ENCODE results near the gene THRA.
A peak's percentile ranks its signal among the peaks of the same experiment; 100 is the strongest.

Gene THRA

DNA sequence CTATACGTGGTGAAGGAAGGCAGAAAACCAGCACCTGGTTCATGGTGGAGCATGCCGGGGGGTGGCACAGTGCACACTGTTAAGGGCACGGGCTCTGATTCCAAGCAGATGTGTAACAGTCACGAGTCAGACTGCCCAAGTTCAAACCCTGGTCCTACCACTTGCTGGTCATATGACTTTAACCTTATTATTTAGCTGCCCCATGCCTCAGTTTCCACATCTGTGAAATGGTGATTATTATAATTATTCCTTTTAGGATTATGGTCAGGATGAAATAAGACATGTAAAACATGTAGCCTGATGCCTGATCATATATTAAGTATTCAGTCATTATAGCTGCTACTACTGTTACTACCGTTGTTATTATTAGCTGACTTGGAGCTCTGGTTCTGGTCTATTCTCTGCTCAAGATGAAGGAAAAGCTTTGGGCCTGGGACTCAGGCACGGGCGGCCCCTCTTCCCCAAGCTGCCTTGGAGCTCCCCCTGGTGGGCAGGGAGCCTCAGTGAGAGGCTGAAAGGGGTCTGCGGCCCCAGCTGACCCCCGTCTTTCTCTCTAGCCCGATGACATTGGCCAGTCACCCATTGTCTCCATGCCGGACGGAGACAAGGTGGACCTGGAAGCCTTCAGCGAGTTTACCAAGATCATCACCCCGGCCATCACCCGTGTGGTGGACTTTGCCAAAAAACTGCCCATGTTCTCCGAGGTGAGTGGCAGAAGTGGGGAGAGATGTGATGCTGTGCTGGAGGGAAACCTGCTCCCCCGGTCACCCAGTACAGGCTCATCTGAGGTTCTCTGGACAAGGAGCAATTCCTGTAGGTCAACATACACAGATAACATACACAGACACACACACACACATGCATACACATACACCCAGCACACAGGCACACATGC is 23.6 kb downstream of the THRA start:
- peak; percentile 6 to 9 for DNase-seq

DNA sequence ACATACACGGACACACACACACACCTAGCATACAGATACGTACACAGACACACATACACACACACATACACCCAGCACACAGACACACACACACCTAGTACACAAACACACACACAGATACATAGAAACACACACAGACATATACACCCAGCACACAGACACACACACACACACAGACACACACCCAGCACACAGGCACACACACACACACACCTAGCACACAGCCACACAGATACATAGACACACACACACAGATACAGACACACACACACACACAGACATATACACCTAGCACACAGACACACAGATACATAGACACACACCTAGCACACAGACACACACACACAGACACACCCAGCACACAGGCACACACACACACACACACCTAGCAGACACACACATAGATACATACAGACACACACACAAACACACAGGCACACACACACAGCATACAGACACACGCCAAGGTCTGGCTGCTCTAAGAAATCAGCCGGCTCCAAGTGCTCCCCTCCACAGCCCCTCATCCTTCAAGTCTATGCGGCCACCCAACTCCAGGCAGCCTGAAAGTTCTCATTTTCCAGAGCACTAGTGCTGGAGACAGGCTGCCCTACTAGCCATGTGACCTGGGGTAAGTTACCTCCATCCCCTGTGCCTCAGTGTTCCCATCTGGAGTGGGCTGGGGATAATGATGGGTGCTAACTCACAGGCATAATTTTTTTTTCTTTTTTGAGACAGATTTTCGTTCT is 24.5 kb downstream of the THRA start:
- no peak for DNase-seq

DNA sequence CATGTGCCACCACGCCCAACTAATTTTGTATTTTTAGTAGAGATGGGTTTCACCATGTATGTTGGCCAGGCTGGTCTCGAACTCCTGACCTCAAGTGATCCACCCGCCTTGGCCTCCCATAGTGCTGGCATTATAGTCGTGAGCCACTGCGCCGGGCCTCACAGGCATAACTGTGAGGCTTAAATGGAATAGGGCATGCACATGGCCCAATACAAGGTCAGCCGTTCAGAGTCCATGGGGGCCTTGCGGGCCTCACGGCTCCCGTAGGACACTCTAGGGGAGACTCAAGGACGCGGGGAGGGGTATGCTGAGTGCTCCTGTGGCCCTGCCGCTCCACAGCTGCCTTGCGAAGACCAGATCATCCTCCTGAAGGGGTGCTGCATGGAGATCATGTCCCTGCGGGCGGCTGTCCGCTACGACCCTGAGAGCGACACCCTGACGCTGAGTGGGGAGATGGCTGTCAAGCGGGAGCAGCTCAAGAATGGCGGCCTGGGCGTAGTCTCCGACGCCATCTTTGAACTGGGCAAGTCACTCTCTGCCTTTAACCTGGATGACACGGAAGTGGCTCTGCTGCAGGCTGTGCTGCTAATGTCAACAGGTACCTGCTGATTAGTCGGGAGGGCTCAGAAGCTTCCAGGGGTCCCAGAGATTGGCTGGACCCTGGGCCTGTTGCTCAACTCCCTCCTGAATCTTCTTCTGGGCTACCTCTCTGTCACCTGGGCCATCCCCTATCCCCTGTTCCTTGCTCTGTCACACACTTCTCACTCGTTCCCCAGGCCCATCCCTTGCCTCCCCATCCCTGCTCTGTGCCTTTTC is 25.3 kb downstream of the THRA start:
- DNase-seq, result no peak

DNA sequence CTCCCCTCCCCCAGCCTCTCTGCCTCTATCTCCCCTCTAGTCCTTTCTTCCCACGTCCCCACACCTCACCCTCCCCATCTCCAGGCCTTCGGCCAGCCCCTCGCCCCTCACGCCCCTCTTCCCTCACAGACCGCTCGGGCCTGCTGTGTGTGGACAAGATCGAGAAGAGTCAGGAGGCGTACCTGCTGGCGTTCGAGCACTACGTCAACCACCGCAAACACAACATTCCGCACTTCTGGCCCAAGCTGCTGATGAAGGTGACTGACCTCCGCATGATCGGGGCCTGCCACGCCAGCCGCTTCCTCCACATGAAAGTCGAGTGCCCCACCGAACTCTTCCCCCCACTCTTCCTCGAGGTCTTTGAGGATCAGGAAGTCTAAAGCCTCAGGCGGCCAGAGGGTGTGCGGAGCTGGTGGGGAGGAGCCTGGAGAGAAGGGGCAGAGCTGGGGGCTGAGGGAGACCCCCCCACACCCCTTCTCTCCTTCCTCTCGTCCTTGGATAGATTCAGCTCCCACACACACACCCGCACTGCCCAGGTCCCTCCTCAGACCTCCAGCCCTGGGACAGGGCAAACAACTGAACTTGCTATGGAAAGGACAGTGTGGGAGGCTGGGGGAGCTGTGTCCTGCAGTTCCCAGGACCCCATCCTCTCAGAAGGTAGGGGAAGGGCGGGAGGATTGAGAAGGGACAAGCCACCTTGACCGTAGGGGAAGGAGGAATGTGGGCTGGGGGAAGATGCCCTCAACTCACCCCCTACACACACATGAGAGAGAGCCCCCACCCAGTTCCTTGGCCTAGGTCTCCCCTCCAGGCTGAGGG is 26.5 kb downstream of the THRA start:
- DNase-seq, result no peak

DNA sequence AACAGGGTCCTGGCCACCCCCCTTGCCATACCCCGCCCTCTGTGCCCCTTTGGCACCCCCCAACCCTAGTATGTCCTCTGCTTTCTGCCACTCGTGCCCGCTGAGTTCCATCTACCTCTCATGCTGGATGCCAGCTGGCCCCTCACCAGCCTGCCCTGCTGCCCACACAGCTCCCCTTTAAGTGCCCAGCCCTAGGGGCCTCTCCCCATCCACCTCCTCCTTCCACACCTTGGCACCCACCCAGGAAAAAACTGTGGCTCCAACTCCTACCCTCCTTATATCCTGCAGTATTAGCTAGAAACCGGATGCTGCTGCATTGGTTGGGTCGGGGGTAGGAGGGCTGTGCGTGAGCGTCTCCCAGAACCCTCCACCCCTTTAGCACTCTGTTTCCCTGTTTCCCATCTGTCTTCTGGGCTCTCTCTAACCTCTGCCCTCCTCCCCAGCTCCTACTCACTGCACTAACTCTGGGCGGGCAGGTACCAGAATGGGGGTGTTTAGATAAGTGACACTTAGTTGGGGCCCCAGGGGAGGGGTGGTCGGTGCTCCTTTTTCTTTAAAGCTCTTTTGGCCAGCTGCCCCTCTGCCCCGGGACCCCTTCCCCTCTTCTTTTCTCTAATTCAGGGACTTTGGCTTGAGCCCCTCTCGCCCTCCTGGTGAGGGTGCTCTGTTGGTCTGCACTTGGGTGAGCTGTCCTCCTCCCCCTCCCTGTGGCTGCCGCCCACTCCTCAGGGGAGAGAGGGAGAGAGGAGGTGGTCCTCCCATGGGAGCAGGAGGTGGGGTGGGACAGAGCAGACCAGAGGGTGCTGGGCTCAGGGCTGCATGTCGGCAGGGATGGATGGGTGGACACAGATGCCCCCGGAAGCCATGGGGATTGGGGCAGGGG is 27.7 kb downstream of the THRA start:
- no peak for DNase-seq

DNA sequence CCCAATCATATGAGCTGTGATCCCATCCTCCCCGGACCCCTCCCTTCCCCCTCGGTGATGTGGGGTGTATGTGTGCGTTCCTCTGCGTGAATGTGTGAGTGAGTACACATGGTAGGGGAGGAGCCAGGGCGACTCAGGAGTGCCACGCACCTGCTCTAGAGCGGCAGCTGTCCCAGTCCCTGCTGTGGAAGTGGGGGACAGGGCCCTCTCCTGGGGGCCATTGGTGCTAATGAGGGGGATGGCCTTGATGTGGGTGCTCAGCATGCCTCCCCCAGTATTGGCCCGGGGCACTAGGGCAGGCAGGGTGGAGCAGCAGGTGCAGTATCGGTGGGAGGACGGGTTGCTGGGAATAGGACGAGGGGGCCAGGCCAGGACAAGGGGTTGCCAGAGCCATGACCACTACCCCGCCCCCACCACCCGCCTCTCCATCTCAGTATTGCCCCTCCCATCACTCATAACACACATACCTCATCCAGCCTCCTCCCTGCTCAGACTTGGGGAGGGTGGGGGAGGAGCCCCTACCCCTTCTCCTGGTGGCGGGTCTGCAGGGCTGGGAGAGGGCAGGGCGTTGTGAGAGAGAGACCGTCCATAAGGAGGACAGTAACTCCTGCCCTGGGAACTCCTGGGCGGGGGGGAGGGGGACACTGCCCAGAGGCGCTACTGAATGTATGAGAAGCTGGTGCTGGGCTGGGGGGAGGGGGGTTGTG is 29.1 kb downstream of the THRA start:
- no peak for DNase-seq

DNA sequence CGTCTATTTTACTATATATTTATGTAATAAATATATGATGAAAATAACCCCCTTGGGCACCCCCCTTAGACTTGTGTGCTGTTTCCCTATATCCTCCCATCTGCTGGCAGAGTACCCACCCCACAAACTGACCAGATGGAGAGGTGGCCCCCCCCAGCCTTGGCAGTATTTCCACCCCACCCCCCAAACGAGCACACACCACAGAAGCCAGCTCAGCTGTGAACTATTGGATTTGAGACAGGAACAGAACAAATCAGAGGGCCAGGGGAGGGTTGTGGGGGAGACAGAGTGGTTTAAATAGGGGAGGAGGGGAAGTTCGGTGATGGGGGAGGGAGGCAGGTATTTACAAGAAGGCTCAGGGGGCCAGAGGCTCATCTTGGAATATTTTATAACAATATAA is 29.8 kb downstream of the THRA start:
- no peak for DNase-seq

DNA sequence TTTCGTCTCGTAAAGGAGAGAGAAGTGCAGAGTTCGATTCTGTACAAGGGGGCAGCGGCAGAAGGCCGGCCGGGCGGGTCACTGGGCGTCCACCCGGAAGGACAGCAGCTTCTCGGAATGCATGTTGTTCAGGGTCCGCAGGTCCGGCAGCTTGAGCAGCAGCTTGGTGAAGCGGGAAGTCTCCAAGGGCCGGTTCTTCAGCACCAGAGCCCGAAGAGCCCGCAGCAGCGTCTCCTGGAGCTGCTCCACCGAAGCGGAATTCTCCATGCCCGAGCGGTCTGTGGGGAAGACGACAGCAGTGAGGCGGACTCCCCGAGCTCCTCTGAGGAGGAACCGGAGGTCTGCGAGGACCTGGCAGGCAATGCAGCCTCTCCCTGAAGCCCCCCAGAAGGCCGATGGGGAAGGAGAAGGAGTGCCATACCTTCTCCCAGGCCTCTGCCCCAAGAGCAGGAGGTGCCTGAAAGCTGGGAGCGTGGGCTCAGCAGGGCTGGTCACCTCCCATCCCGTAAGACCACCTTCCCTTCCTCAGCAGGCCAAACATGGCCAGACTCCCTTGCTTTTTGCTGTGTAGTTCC is 30.3 kb downstream of the THRA start:
- DNase-seq, result no peak

DNA sequence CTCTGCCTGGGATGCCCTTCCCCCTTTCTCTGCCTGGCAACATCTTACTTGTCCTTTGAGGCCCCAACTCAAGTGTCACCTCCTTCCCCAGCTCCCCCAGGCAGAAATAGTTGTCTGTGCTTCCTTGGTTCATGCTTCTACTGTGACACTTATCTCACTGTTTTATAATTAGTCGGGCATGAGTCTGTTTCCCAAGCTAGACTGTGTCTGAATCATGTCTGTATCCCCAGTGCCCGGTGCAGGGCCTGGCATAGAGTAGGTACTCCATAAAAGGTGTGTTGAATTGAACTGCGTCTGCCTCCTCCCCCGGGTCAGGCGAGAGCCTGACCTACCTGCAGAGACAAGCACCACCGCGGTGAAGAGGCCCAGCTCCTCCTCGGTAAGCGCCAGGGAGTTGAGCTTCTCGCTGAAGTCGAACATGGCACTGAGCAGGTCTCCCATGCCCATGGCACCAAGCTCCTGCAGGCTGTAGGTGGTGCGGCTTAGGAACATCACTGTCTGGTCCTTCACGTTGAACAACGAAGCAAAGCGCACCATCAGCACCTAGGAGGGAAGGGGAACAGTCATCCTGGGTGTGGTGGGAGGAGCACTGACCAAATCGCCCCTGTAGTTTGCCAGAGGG is 30.9 kb downstream of the THRA start:
- DNase-seq, result no peak

DNA sequence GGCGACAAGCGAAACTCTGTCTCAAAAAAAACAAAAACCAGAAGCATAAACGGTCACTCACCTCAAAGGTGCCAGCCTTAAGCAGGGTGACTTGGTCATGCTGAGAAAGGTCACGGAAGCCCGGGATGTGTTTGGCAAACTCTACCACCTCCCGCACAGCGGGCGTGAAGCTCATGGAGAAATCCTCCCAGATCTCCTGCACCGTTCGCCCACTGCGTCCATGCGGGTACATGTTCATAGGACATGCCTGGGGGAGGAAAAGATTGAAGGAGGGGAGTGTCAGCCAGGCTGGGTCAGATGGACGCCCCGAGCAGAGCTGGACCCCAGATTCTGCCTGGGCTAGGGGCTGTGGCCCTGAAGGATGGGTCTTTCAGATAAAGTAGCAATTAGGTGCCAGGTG is 32.1 kb downstream of the THRA start:
- DNase-seq, result no peak

DNA sequence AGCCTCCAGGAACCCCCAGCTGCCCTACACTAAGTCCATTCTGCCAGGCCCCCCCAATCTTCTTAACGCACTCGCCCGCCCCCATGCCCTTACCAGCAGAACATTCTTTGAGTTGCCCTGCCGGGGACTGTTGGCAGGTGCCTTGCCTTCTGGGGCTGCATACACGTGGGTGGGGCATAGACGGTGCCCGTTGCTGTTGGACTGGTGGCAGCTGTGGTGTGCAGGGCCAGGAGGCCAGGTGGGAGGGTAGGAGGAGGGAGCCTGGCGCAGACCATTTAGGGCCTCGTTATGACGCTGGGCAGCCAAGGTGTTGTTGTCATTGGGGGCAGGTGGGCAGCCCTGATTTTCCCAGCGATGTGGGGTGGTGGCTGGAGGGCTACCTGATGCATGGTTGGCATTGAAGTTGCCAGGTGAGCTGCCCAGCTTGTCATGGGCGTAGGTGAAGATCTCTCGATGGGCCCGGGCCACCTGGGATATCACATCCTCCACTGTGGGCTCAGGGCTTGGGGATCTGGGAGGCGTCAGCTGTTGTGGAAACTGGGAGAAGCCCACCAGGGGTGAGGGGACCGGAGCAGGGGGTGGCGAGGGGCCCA is 32.7 kb downstream of the THRA start:
- DNase-seq, result no peak

DNA sequence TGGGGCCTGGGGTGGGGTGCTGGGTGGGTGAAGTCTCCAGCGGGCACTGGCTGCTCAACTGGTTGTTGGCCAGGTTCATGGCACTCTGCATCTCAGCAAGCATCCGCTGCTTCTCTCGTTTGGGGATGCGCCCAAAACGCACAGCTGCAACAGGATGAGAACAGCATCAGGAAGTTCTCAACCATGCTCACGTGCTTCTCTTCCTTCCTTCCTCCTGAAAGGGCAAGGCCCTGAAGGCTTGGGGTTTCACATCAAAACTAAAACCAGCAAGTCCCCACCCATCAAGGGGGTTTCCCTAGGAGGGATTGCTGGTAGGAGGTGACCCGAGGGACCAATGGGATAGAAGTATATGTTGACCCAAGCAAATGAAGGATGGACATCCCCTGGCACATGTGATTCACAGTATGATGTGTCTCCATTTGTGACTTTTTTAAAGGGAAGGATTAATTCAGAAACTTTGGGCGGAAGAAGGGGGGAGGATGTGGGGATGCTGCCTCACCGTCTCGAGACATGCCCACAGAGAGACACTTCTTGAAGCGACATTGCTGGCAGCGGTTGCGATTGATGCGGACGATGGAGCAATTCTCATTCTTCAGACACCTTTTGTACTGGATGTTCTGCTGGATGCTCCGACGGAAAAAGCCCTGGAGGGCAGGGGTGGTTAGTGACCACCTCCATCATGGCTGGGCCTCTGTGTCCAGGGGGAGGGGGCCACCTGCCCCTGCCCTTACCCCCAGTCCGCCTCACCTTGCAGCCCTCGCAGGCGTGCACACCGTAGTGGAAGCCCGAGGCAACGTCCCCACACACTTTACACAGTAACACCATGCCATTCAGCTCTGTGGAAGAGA is 33.4 kb downstream of the THRA start:
- DNase-seq, result no peak

DNA sequence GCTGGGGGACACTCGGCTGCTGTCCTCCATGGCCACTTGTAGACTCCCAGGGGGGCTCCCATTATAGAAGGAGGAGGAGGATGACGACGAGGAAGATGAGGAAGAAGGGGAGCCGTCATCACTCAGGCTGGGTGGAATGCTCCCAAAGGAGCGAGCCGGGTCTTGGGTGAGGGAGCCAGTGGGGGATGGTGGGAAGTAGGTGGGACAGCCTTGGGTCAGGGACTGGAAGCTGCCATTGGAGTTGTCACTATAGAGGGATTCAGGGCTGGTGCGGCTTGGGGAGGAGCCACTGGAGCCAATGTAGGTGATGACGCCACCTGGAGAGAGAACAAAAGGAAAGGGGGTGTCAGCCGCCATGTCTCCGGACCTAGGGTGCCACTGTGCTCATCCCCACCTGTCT is 34.3 kb downstream of the THRA start:
- DNase-seq, result no peak

DNA sequence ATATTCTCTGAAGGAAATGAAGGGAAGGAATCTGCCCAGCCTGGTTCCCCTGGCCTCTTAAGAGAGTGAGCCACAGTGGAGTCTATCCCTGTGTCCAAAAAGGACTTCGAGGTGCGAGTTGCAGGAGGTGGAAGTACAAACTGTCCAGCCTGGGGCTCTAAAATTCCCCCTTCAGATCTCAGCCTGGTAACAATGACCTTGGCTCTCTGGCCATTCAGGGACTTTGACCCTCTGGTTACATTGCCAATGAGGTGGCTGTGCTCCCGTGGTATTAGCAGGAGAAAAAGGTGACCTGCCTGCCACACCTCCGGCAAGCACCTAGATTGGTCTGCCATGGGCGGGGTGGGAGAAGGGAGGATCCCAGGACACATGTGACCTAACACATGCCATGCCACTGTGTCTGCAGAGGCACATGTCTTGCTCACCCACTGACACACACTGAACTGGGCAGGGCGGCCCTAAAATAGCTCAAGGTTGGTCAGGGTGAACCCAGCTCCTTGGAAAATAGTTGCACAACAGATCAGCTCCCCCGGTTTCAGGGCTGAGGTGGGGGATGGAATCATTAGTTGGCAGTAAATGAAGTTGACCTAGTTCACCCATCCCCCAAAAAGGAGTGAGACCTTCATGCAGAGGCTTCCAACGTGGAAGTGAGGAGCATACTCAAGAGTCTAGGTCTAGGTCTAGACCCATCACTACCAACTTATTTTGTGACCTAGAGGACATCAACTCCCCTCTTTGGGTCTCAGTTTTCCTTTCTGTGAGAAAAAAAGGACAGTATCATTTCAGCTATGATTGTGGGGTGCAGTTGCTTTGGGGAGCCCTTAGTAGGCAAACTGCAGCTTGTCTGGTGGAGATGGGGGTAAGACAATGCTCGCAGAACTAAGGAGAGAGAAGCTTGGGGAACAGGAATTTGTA is 35.4 kb downstream of the THRA start:
- no peak for DNase-seq

DNA sequence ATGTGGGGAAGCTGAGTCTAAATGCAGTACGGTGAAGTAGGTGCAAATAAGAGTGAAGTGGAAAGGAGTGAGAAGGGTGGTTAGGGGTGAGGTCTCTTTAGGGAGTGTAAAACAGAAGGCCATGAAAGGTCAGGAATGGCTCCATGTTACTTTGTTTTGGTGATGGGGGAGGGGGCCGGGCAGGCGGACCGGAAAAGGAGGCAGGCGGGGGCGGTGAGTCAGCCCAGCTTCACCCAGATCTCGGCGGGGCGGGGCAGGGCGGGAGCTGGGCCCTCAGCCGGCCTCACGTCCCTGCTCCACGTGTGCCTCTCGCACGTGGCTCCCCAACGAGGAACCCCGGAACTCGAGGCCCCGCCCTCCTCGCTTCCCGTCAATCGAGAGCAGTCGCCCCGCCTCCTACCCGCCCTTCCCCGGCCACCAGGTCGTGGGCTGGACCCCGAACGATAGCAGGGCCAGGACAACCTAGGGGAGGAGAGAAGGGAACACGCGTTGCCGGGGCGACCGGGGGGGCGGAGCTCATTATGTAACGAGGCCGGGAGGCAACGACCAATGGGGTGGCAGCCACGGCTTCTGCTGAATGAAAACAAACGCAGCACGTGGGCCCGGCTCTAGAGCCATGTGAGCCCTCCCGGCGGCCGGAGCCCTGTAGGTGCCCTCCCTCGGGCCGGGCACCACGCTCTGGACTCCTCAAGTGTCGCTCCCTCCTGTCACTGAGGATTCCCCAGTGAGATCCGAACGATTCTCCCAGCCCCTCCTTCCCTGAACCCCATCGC is 36.3 kb downstream of the THRA start:
- peak; percentile 90 to 93 for DNase-seq

DNA sequence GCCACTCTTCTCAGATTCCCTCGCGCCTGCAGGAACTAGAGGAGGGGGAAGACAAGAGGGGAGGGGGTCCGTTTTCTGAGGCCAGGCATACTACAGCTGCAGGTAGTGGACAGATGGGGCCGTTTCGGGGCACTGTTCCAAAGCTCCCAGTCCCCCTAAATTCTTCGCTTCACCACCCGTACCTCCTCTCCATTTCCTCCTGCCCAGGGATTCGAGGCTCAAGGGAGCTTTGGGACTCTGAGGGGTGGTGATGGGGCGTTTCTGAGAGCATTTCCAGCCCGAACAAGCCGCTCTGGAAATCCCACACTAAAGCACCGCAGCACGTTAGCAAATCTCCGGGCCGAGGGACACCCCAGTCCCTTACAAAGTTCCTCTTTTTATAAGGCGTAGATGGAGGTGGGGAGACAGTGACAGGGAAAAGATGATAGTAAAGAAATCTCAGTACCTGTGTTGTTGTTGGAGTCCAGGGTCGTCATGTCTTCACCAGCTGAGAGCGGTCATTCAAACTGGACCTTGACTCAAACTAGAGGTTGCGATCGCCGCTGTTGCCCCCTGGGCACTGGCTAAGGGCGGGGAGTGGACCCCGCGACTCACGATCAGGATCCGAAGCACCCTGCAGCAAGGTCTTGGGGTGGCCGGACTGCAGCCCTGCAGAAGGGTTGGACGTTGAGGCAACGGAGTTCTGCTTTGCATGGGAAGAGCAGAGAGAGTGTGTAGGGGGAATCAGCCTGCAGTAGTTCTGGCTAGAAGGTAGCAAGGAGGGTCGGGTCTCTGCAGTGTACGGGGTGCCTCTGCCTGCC is 37.1 kb downstream of the THRA start:
- no peak for DNase-seq

Data from NCI-H1930 (cell line).